H1 (cell line): ENCODE data around the gene LRP8. TPM values are rescaled to one million over a fixed set of nuclear protein-coding genes. Genes with fewer than 3 reads are reported as not detected.
"Not testable (repeated sequence)": the region's sequence is repeated elsewhere in the genome, so short reads cannot be mapped to it uniquely, and the experiment has no call there.

Experiments used
- CTCF ChIA-PET: fragments of 300-600 bp; sonication (Branson Sonifier 250); formaldehyde crosslinking; loops from one replicate; lab custom pipeline; 2021; ENCODE audit not compliant: partially characterized antibody; lab: Charles Lee
- POLR2A ChIA-PET: fragments of 300-600 bp; sonication (Branson Sonifier 250); formaldehyde crosslinking; loops from one replicate; lab custom pipeline; 2021; ENCODE audit warnings: inconsistent platforms; ENCODE audit not compliant: partially characterized antibody; lab: Charles Lee
- DNase-seq, 2 experiments: peaks; one replicate each; pipeline versions ENCODE4 v3.0.0 to v3.0.0-alpha.2; 2010 to 2022; ENCODE audit warnings: low spot score in 2 of 2, low read depth in 1 of 2, mixed read lengths in 1 of 2
- FAIRE-seq: peaks from 2 replicates; lab custom pipeline; 2011; peaks lifted over from hg19 to GRCh38; lab: Jason Lieb, UNC
- H2AFZ ChIP-seq: 2 replicates; pipeline ENCODE4 v1.8.1; 2012; ENCODE audit warnings: low read length, inconsistent platforms
- H2AK5ac ChIP-seq: 2 replicates; pipeline ENCODE4 v1.6.1; 2013; ENCODE audit warnings: low read depth, low read length
- H2BK120ac ChIP-seq: replicated peaks from 2 replicates; pipeline ENCODE3; 2013; ENCODE audit warnings: low read depth, low read length, inconsistent platforms
- H2BK12ac ChIP-seq: 2 replicates; pipeline ENCODE4 v1.6.1; 2013; ENCODE audit warnings: low read depth, low read length
- H2BK15ac ChIP-seq: 2 replicates; pipeline ENCODE4 v1.6.1; 2013; ENCODE audit warnings: low read length
- H2BK20ac ChIP-seq: 2 replicates; pipeline ENCODE4 v1.6.1; 2013; ENCODE audit warnings: low read length
- H2BK5ac ChIP-seq: 2 replicates; pipeline ENCODE4 v1.6.1; 2013; ENCODE audit warnings: low read depth, low read length
- H3K14ac ChIP-seq: 2 replicates; pipeline ENCODE4 v1.6.1; 2013; ENCODE audit warnings: inconsistent platforms; ENCODE audit not compliant: insufficient read length
- H3K18ac ChIP-seq: 2 replicates; pipeline ENCODE4 v1.6.1; 2013; ENCODE audit warnings: low read length; ENCODE audit errors: extremely low read depth
- H3K23ac ChIP-seq: 2 replicates; pipeline ENCODE4 v1.6.1; 2013; ENCODE audit warnings: inconsistent platforms; ENCODE audit not compliant: insufficient read length
- H3K23me2 ChIP-seq: 2 replicates; pipeline ENCODE4 v1.6.1; 2013; ENCODE audit warnings: low read depth, low read length
- H3K27ac ChIP-seq: 2 replicates; pipeline ENCODE4 v1.6.1; 2011; ENCODE audit warnings: low read depth, low read length, inconsistent platforms
- H3K27me3 ChIP-seq, 4 experiments: replicated peaks in 1 of 4; 1 replicate in 1 of 4; 2 replicates in 3 of 4; pipeline versions ENCODE4 v1.6.1 to v1.8.1; 2011 to 2013; ENCODE audit warnings: low read length in 3 of 4, mild to moderate bottlenecking in 3 of 4, inconsistent platforms in 2 of 4, mixed read lengths in 2 of 4, moderate library complexity in 1 of 4; ENCODE audit not compliant: control insufficient read depth in 3 of 4, insufficient read depth in 3 of 4; ENCODE audit errors: extremely low read depth in 1 of 4
- H3K36me3 ChIP-seq, 4 experiments: 2 replicates each; pipeline versions ENCODE4 v1.6.1 to v1.8.1; 2011 to 2013; ENCODE audit warnings: mild to moderate bottlenecking in 4 of 4, low read length in 3 of 4, moderate library complexity in 2 of 4, control low read depth in 1 of 4, inconsistent platforms in 1 of 4; ENCODE audit not compliant: insufficient read depth in 4 of 4, control insufficient read depth in 2 of 4
- H3K4ac ChIP-seq: replicated peaks from 2 replicates; pipeline ENCODE3; 2013; ENCODE audit warnings: low read length, low read depth, mixed read lengths, inconsistent platforms; ENCODE audit not compliant: insufficient read length
- H3K4me1 ChIP-seq, 4 experiments: replicated peaks in 1 of 4; 1 replicate in 1 of 4; 2 replicates in 3 of 4; pipeline versions ENCODE4 v1.6.1 to v1.8.1; 2011 to 2013; ENCODE audit warnings: low read length in 3 of 4, inconsistent platforms in 2 of 4, mixed read lengths in 1 of 4; ENCODE audit not compliant: insufficient read depth in 4 of 4, control insufficient read depth in 3 of 4
- H3K4me2 ChIP-seq, 2 experiments: 2 replicates each; pipeline versions ENCODE4 v1.6.1 to v1.8.1; 2011 to 2013; ENCODE audit warnings: low read depth in 2 of 2, low read length in 2 of 2, control low read depth in 1 of 2, inconsistent platforms in 1 of 2, mild to moderate bottlenecking in 1 of 2; ENCODE audit not compliant: insufficient read depth in 1 of 2
- H3K4me3 ChIP-seq, 4 experiments: fragments of 200-600, 300-600 bp in 1 of 4; sonication (generic), shearing (Covaris generic), sonication (Bioruptor Twin) in 1 of 4; 2 replicates each; pipeline versions ENCODE4 v1.5.1 to v1.8.1; 2011 to 2016; ENCODE audit warnings: low read length in 4 of 4, low read depth in 3 of 4, control low read depth in 2 of 4, inconsistent platforms in 2 of 4, mild to moderate bottlenecking in 2 of 4, mixed read lengths in 1 of 4, moderate library complexity in 1 of 4; ENCODE audit not compliant: insufficient read depth in 2 of 4; ENCODE audit errors: extremely low read depth in 1 of 4
- H3K56ac ChIP-seq: replicated peaks from 2 replicates; pipeline ENCODE3; 2013; ENCODE audit warnings: low read depth, mild to moderate bottlenecking, mixed read lengths, low read length, inconsistent platforms; ENCODE audit not compliant: insufficient read length
- H3K79me1 ChIP-seq: 2 replicates; pipeline ENCODE4 v1.6.1; 2013; ENCODE audit warnings: low read depth, low read length, control low read depth
- H3K79me2 ChIP-seq, 2 experiments: 2 replicates each; pipeline versions ENCODE4 v1.6.1 to v1.8.1; 2012 to 2013; ENCODE audit warnings: low read length in 2 of 2, mild to moderate bottlenecking in 2 of 2, inconsistent platforms in 1 of 2; ENCODE audit not compliant: insufficient read depth in 2 of 2, control insufficient read depth in 1 of 2
- H3K9ac ChIP-seq, 4 experiments: replicated peaks in 1 of 4; 1 replicate in 1 of 4; 2 replicates in 3 of 4; pipeline versions ENCODE4 v1.6.1 to v1.8.1; 2011 to 2013; ENCODE audit warnings: low read depth in 3 of 4, low read length in 3 of 4, control low read depth in 2 of 4, mild to moderate bottlenecking in 2 of 4, moderate library complexity in 2 of 4, inconsistent platforms in 1 of 4; ENCODE audit errors: extremely low read depth in 1 of 4
- H3K9me3 ChIP-seq, 2 experiments: 2 replicates each; pipeline versions ENCODE4 v1.6.1 to v1.8.1; 2012 to 2013; ENCODE audit warnings: mild to moderate bottlenecking in 2 of 2, moderate library complexity in 2 of 2, control low read depth in 1 of 2, inconsistent platforms in 1 of 2, low read depth in 1 of 2, low read length in 1 of 2, mixed read lengths in 1 of 2; ENCODE audit not compliant: insufficient read depth in 2 of 2
- H4K20me1 ChIP-seq, 2 experiments: replicated peaks in 1 of 2; 2 replicates each; pipeline versions ENCODE3 to v1.8.1; 2011 to 2013; ENCODE audit warnings: inconsistent platforms in 2 of 2, low read length in 2 of 2, mild to moderate bottlenecking in 1 of 2; ENCODE audit not compliant: insufficient read depth in 2 of 2, control insufficient read depth in 1 of 2
- H4K5ac ChIP-seq: 2 replicates; pipeline ENCODE4 v1.6.1; 2013; ENCODE audit warnings: low read length, low read depth, mixed read lengths, inconsistent platforms; ENCODE audit not compliant: insufficient read length
- H4K8ac ChIP-seq: 2 replicates; pipeline ENCODE4 v1.8.0; 2013; ENCODE audit warnings: mild to moderate bottlenecking, moderate library complexity, low read length, inconsistent platforms; ENCODE audit not compliant: insufficient read depth; ENCODE audit errors: extremely low read depth
- H4K91ac ChIP-seq: replicated peaks from 2 replicates; pipeline ENCODE3; 2013; ENCODE audit warnings: low read length, mixed read lengths, inconsistent platforms; ENCODE audit not compliant: insufficient read length
- WGBS, 2 experiments: shearing (Covaris generic) in 1 of 2; methylation state at CpG; one replicate each; pipeline versions ENCODE4 v1.1.6 to v1.1.7; 2013 to 2015; ENCODE audit warnings: low lambda C conversion rate in 2 of 2, mixed read lengths in 2 of 2, inconsistent platforms in 1 of 2, low coverage in 1 of 2, missing lambda C conversion rate in 1 of 2; ENCODE audit not compliant: insufficient replicate concordance in 2 of 2, insufficient coverage in 1 of 2, insufficient read length in 1 of 2; ENCODE audit errors: extremely low coverage in 1 of 2, missing lambda C conversion rate in 1 of 2; 5-methylcytosine and 5-hydroxymethylcytosine counted together
- polyA plus RNA-seq, 7 experiments: library from polyadenylated mRNA; depleted of rRNA in 3 of 7; stranded (reverse) in 5 of 7; unstranded in 2 of 7; fragments of >200 nt in 5 of 7; fragments of 200-250 nt in 2 of 7; gene quantifications; 1 replicate in 5 of 7; 2 replicates in 1 of 7; 4 replicates in 1 of 7; pipeline versions ENCODE4 v1.2.1 to v1.2.3, GENCODE V29; 2011 to 2013; ENCODE audit warnings: missing spikeins in 2 of 7, mixed read lengths in 2 of 7
- total RNA-seq: library from RNA; stranded (reverse); fragmentation: NEBNext Ultra II Directional; extraction: Animal tissue kit (Norgen Biotek cat#: 25700); gene quantifications from 2 replicates; pipeline ENCODE4 v1.2.1, GENCODE V29; 2021

Gene LRP8
- total and polyA plus RNA-seq, 2 of the 8 experiments (the other 6 are each of a cell fraction or from before 2014, with no cell fraction given), result 63.2 to 66.4 TPM

- Histone ChIP-seq H3K9me3 (peaks cover 19 to 26% of the 10 kb centered on the region in 2 experiments), H3K36me3 (peaks cover 5 to 88% (median 46%) of the 10 kb centered on the region in 4 experiments; a peak in 6 of 8 replicates)
- DNase-seq, H3K23ac ChIP-seq, H2BK5ac ChIP-seq, H2AK5ac ChIP-seq, H2BK20ac ChIP-seq, H2BK15ac ChIP-seq, H3K4me1 ChIP-seq, H3K27me3 ChIP-seq, H3K4me3 ChIP-seq, H3K4me2 ChIP-seq, H3K23me2 ChIP-seq, H2BK120ac ChIP-seq, H4K5ac ChIP-seq, CTCF ChIA-PET, H4K8ac ChIP-seq, H3K27ac ChIP-seq, H2AFZ ChIP-seq, H3K79me2 ChIP-seq, H4K20me1 ChIP-seq, H3K56ac ChIP-seq, H3K14ac ChIP-seq, FAIRE-seq, H3K18ac ChIP-seq, H3K9ac ChIP-seq, H3K79me1 ChIP-seq, H4K91ac ChIP-seq, H2BK12ac ChIP-seq, H3K4ac ChIP-seq: not testable (repeated sequence)
- POLR2A ChIA-PET, result interaction anchor here (2.1 kb wide), 1 partner anchor 8 kb away, joined by 6 read pairs; no protein-coding TSS in a partner anchor
- WGBS, 2 experiments, result 95% methylated on average over 3 of the region's 3 CpGs; no CpG with 5 or more reads in 1 of the 2 experiments
These were observed 121.7 kb downstream of the LRP8 start for GRCh38 chr1:53206083-53206685.

GRCh38 chr1:53205496-53205895, 122.4 kb downstream of the LRP8 start:
- H3K18ac ChIP-seq, CTCF ChIA-PET, H3K4ac ChIP-seq, H4K20me1 ChIP-seq, H3K56ac ChIP-seq, H2BK5ac ChIP-seq, H4K8ac ChIP-seq, H2BK120ac ChIP-seq, H3K14ac ChIP-seq, H2AFZ ChIP-seq, H3K27ac ChIP-seq, H3K4me2 ChIP-seq, POLR2A ChIA-PET, H3K27me3 ChIP-seq, FAIRE-seq, H3K79me2 ChIP-seq, H2AK5ac ChIP-seq, H3K23ac ChIP-seq, H4K5ac ChIP-seq, H3K9ac ChIP-seq, H2BK12ac ChIP-seq, DNase-seq, H2BK15ac ChIP-seq, H4K91ac ChIP-seq, H3K23me2 ChIP-seq, H3K4me3 ChIP-seq, H3K4me1 ChIP-seq, H2BK20ac ChIP-seq, H3K79me1 ChIP-seq: not testable (repeated sequence)
- WGBS, 2 experiments, result 92% methylated on average over 1 of the region's 1 CpG; no CpG with 5 or more reads in 1 of the 2 experiments
- Histone ChIP-seq H3K9me3 (peaks cover 19 to 26% of the 10 kb centered on the region in 2 experiments), H3K36me3 (peaks cover 5 to 86% (median 42%) of the 10 kb centered on the region in 4 experiments; a peak in 6 of 8 replicates)
